Mesodermal cell (in vitro differentiated cells): ENCODE data around the gene COL25A1.
"Not testable (repeated sequence)": the region's sequence is repeated elsewhere in the genome, so short reads cannot be mapped to it uniquely, and the experiment has no call there.

ENCODE experiments used
- H3K27ac ChIP-seq: 2 replicates; pipeline ENCODE4 v1.7.0; 2013; ENCODE audit warnings: mild to moderate bottlenecking, low read depth, low read length, moderate library complexity; ENCODE audit not compliant: severe bottlenecking
- H3K36me3 ChIP-seq: 2 replicates; pipeline ENCODE4 v1.7.1; 2013; ENCODE audit warnings: mild to moderate bottlenecking, low read length, moderate library complexity; ENCODE audit not compliant: control insufficient read depth, insufficient read depth
- H3K4me1 ChIP-seq: one replicate; pipeline ENCODE4 v1.7.1; 2013; ENCODE audit warnings: mild to moderate bottlenecking, low read length; ENCODE audit not compliant: insufficient read depth, control insufficient read depth, poor library complexity, severe bottlenecking
- H3K4me3 ChIP-seq: 2 replicates; pipeline ENCODE4 v1.7.0; 2013; ENCODE audit warnings: low read length, control low read depth, mild to moderate bottlenecking; ENCODE audit not compliant: insufficient read depth, poor library complexity, severe bottlenecking; ENCODE audit errors: extremely low read depth
- H3K9me3 ChIP-seq: 2 replicates; pipeline ENCODE4 v1.7.1; 2013; ENCODE audit warnings: mild to moderate bottlenecking, low read length, moderate library complexity; ENCODE audit not compliant: control insufficient read depth
- WGBS, 2 experiments: methylation state at CpG; one replicate each; pipeline ENCODE4 v1.1.5; 2013; ENCODE audit warnings: missing lambda C conversion rate in 2 of 2; ENCODE audit not compliant: insufficient coverage in 2 of 2; 5-methylcytosine and 5-hydroxymethylcytosine counted together

Gene COL25A1

DNA sequence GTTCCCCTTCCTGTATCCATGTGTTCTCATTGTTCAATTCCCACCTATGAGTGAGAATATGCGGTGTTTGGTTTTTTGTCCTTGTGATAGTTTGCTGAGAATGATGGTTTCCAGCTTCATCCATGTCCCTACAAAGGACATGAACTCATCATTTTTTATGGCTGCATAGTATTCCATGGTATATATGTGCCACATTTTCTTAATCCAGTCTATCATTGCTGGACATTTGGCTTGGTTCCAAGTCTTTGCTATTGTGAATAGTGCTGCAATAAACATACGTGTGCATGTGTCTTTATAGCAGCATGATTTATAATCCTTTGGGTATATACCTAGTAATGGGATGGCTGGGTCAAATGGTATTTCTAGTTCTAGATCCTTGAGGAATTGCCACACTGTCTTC lies 194.2 kb downstream of the COL25A1 start:
- no CpG with 5 or more reads among the region's 2 CpGs for WGBS, 2 experiments

DNA sequence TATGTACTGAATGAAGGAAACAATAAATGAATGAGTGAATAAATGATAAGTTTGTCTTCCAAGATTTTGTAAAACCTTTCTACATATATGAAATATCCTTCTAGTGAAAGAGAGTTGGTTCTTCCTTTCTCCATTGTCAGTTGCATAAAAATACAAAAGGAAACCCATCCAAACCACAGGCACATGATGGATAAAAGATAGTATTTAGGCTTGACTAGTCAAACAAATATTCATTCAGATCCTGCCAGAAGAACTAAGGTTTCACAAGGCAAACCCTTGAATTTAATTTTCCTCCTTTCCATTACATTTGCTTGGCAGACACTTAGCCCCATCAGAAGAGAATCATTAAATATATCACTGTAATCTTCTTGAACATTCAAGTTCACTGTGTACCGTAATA lies 208.4 kb downstream of the COL25A1 start:
- no peak overlapping the region for H3K27ac ChIP-seq
- no peak overlapping the region for H3K4me3 ChIP-seq
- no peaks in the 10 kb centered on the region for H3K9me3 ChIP-seq
- no peaks in the 10 kb centered on the region for H3K36me3 ChIP-seq
- no peaks in the 10 kb centered on the region for H3K4me1 ChIP-seq
- WGBS, 2 experiments = no CpG with 5 or more reads among the region's 1 CpG

More for the DNA sequence above, 194.2 kb downstream of the COL25A1 start:
- not testable (repeated sequence) for H3K4me1 ChIP-seq, H3K27ac ChIP-seq, H3K9me3 ChIP-seq, H3K36me3 ChIP-seq, H3K4me3 ChIP-seq

DNA sequence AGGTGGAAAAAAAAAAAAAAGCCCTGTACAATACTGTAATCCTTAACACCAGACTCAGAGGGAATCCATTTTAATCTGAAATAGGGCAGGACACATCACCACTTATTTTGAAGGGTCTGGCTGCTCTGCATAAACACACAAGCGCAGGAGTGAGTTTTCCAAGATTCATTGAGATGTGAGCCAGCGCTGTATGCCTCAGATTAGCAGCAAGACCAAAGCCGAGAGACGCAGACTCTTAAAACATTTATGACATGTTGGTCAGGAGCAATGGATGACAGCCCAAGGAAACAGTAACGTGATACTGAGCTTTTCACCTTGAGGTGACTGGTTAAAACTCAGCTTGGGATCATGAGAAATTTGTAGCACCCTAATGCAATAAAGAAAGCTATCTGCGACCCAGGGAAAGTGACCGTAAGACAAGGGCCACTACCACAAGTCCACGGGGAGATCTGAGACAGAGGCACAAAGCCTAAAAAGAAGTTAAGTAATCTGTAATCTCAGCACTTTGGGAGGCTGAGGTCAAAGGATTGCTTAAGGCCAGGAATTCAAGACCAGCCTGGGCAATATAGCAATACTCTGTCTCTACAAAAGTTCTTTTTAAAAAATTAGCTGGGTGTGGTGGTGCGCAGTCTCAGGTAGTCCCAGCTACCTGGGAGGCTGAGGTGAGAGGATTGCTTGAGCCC lies 210.6 kb downstream of the COL25A1 start:
- 94% methylated on average over 6 to 9 of the region's 9 CpGs for WGBS, 2 experiments
- no peak overlapping the region for H3K4me3 ChIP-seq
- no peaks in the 10 kb centered on the region for H3K9me3 ChIP-seq
- no peak overlapping the region for H3K27ac ChIP-seq
- H3K4me1 ChIP-seq = no peaks in the 10 kb centered on the region
- H3K36me3 ChIP-seq = no peaks in the 10 kb centered on the region

DNA sequence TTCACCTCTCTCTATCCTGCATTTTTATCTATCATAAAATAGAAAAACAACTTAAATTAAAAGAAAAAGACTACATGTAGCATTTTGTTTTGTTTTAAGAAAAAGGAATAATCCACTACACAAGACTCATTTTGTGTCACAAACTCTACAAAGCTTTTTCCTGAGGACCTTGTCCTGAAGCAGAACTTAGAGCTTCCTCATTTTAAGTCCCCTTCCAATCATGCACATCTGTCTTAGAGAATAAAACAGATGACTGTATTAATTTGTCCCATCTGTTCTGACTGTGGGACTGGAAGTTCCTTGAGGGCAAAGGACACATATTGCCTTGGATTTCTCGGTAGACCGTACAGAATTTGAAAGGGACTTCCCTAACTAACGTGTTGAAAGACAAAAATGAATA lies 218.5 kb downstream of the COL25A1 start:
- Histone ChIP-seq H3K4me1 (peaks cover 11% of the 10 kb centered on the region), H3K36me3 (no peaks in the 10 kb centered on the region), H3K9me3 (no peaks in the 10 kb centered on the region), H3K4me3 (no peak overlapping the region), H3K27ac (no peak overlapping the region)
- WGBS, 2 experiments = 88 to 100% methylated on average over 1 to 3 of the region's 3 CpGs

DNA sequence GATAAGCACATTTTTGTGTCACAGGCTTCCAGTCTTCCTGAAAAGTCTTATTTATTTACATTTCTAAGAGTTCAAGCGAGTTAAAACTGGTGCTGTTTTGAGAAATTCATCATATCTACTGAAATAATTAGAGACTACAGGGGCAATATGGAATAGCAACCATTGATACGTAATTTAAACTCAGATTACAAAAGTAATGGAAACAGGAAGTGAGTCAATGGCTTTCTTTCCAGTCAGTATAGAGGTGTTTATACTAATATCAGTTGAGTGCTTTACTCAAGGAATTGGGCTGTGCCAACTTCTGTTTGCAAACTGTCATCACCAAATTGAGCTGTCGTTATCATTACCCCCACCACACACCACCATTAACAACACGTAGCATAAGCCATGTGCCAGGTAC lies 222.7 kb downstream of the COL25A1 start:
- Histone ChIP-seq H3K36me3 (no peaks in the 10 kb centered on the region), H3K9me3 (no peaks in the 10 kb centered on the region), H3K27ac (peak overlapping the region; percentile 10), H3K4me1 (peaks cover 18% of the 10 kb centered on the region), H3K4me3 (no peak overlapping the region)
- WGBS, 2 experiments = no CpG with 5 or more reads among the region's 4 CpGs

DNA sequence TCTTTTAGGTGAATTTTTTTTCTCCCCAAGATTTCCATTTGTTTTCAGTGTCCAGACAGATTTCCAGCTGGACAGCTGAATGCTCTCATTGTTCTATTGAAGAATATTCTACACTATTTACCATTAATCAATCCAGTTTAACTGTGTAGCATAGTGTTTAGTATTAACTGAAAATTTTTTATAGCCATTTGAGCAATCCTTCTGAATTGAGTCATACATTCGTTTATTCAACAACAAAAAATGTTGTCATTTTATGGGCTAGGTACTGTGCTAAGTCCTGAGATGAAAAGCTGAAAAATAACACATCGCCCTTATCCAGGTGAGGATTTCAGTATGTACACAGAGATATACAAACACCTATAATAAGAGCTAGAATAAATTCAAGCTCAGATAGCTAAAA lies 223.3 kb downstream of the COL25A1 start:
- H3K36me3 ChIP-seq = no peaks in the 10 kb centered on the region
- peaks cover 18% of the 10 kb centered on the region for H3K4me1 ChIP-seq
- H3K27ac ChIP-seq = peak overlapping the region; percentile 10
- H3K9me3 ChIP-seq = no peaks in the 10 kb centered on the region
- WGBS, 2 experiments = no CpG with 5 or more reads among the region's 2 CpGs
- no peak overlapping the region for H3K4me3 ChIP-seq

DNA sequence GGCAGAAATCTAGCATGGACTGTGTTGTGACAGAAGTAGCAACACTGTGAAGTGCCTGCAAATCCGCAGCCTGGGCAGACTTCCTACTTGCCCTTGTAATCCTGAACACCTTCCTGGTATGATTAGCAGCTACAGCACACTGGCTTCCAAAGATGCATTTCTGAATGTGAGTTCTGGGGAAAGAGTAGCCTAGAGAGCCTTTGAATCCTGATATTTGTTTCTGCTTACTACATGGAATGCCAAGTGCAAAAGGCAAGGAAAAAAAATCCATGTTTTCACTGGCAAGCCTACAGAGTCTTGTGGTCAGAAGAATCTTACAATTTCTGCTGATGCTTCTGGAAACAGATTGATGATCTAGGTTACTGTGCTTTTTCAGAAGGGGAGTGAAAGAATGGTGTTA lies 223.7 kb downstream of the COL25A1 start:
- Histone ChIP-seq H3K27ac (peak overlapping the region; percentile 62), H3K4me1 (peaks cover 18% of the 10 kb centered on the region), H3K9me3 (no peaks in the 10 kb centered on the region), H3K36me3 (no peaks in the 10 kb centered on the region), H3K4me3 (no peak overlapping the region)
- WGBS, 2 experiments = 100% methylated on average over 1 of the region's 1 CpG; no CpG with 5 or more reads in 1 of the 2 experiments

DNA sequence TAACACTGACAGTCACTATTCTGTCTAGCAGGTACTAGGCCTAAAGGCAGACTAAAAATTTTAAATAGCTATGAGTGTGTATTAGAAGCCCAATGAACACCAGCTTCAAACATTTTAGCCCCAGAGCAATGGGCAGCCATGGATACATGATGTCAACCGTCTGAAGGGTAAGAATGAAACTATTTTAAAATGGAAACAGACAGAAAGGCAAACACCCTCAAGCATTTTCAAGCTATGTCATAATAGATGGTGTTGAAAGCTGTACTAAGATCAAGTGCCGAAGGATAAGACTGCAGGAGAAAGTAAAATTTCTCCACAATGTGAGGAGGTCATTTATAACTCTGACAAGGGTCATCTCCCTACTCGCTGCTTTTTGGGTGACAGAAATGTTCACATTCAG lies 225.0 kb downstream of the COL25A1 start:
- Histone ChIP-seq H3K9me3 (peaks cover 7% of the 10 kb centered on the region), H3K36me3 (no peaks in the 10 kb centered on the region), H3K4me3 (no peak overlapping the region), H3K27ac (no peak overlapping the region), H3K4me1 (peaks cover 18% of the 10 kb centered on the region)
- 100% methylated on average over 1 of the region's 3 CpGs; no CpG with 5 or more reads in 1 of the 2 experiments for WGBS, 2 experiments

DNA sequence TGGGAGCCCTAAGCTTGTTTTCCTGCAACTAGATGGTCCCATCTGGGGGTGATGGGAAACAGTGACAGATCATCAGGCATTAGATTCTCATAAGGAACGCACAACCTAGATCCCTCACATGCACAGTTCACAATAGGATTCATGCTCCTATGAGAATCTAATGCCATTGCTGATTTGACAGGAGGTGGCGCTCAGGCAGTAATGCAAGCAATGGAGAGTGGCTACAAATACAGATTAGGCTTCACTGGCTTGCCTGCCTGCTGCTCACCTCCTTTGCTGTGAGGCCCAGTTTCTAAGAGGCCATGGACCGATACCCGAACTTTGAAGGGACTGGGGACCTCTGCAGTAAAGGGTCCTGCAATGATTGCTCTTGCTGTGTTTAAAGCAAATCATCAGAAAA lies 225.7 kb downstream of the COL25A1 start:
- H3K27ac ChIP-seq, H3K36me3 ChIP-seq, H3K9me3 ChIP-seq, H3K4me3 ChIP-seq: not testable (repeated sequence)
- H3K4me1 ChIP-seq = peaks cover 18% of the 10 kb centered on the region
- WGBS, 2 experiments = 100% methylated on average over 1 of the region's 4 CpGs

DNA sequence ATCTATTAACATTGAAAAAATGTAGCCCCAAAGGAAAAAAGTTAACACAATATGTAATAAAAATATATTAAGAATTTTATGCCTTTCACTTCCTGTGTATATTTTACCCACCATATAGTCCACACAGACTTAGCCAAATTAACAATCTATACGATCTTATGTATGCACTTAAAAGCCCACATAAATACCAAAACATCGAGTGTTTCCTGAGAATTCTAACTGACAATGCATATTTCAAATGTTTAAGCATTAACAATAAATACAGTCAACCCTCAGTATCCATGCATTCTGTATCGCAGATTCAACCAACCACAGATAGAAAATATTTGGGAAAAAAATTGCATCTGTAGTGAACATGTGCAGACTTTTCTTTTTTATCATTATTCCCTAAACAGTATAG lies 226.8 kb downstream of the COL25A1 start:
- H3K4me1 ChIP-seq = peaks cover 18% of the 10 kb centered on the region
- 79 to 81% methylated on average over 2 of the region's 3 CpGs for WGBS, 2 experiments
- H3K4me3 ChIP-seq = no peak overlapping the region
- H3K36me3 ChIP-seq = no peaks in the 10 kb centered on the region
- peaks cover 7% of the 10 kb centered on the region for H3K9me3 ChIP-seq
- no peak overlapping the region for H3K27ac ChIP-seq

DNA sequence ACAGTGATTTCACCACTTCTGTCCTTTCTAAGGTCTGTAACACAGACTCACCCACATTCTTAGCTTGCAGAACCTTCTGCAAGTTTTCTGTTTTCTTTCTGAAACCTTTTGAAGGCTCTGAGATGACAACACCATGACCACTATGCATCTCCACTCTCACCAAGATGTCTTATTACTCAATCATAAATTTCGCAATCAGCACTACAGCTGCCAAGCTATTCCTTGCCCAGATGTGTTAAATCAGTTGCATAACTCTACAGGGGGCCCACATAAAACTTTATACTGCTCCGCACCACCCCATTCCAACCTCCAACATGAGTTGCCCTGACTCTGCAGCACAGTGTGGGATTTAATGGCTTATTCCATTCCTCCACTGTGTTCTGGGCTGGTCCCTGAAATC lies 229.9 kb downstream of the COL25A1 start:
- H3K9me3 ChIP-seq = peaks cover 7% of the 10 kb centered on the region
- WGBS, 2 experiments = 77 to 100% methylated on average over 1 to 2 of the region's 2 CpGs

More for the DNA sequence above, 229.9 kb downstream of the COL25A1 start:
- no peak overlapping the region for H3K27ac ChIP-seq
- no peaks in the 10 kb centered on the region for H3K36me3 ChIP-seq
- H3K4me3 ChIP-seq = no peak overlapping the region
- no peaks in the 10 kb centered on the region for H3K4me1 ChIP-seq
